ENCODE results near the gene PAPPA2. TPM values are rescaled to one million over a fixed set of nuclear protein-coding genes. Genes with fewer than 3 reads are reported as not detected.

PAPPA2 gene
- total and polyA plus RNA-seq, 10 of the 15 experiments (the other 5 are each of a cell fraction or from before 2014, with no cell fraction given) = under 0.01 to 0.06 (median 0.03) TPM; not detected in 7

DNA sequence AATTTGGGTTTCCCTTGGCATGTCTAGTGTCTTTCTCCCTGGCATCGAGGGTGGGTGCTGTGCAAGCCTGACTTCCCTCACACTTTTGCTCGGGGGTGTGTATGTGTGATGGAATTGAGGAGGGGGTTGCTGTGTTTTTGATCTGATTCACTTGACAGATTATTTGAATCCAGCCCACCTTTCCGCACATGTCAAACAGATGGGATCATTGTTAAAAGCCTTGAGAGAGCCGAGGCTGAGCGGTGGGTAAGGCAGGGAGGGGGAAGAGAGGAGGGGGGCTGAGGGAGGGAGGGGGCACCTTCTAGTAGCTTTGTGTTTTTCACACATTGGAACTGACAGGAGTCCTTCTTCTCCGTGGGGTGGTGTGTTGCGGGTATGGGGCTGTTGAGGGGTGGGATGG, 90.0 kb downstream of the PAPPA2 start:
- ChIA-PET RAD21 (ENCODE audit: unreplicated experiment) (no interaction called here), POLR2A (no interaction called here), SMC1A (ENCODE audit: uncharacterized antibody, unreplicated experiment) (interaction anchor here (1.0 kb wide), 1 partner anchor 8 kb away, joined by 3 read pairs; no protein-coding TSS in a partner anchor), CTCF (no interaction called here)
- FAIRE-seq = no peak
- in situ Hi-C loops (cut with MboI) = no loop called here
- intact Hi-C loops (cut with micrococcal nuclease; ENCODE audit: unreplicated experiment) = no loop called here
- H3K27ac ChIP-seq (ENCODE audit: control insufficient read depth, insufficient read depth) = no peak overlapping the region
- no peak overlapping the region for H3K4me3 ChIP-seq
- H2AFZ ChIP-seq (ENCODE audit: control insufficient read depth, low read depth, low read length) = no peak overlapping the region
- WGBS (ENCODE audit: insufficient coverage, insufficient replicate concordance, low lambda C conversion rate, missing lambda C conversion rate) = 0% methylated on average over 5 of the region's 7 CpGs
- ATAC-seq = no peak
- TF ChIP-seq IRF4 (IDR thresholded peaks at IDR 0.05; ENCODE audit: low read depth, low read length) (no peak), FOXK2 (IDR thresholded peaks at IDR 0.05) (no peak), NFYB (IDR thresholded peaks at IDR 0.05; ENCODE audit: insufficient read depth, low read depth, low read length) (no peak), STAT1 (conservative IDR thresholded peaks at IDR 0.05) (no peak), SIN3A (IDR thresholded peaks at IDR 0.05; ENCODE audit: low read depth, low read length) (no peak)
- TF ChIP-seq, protein P1, sequence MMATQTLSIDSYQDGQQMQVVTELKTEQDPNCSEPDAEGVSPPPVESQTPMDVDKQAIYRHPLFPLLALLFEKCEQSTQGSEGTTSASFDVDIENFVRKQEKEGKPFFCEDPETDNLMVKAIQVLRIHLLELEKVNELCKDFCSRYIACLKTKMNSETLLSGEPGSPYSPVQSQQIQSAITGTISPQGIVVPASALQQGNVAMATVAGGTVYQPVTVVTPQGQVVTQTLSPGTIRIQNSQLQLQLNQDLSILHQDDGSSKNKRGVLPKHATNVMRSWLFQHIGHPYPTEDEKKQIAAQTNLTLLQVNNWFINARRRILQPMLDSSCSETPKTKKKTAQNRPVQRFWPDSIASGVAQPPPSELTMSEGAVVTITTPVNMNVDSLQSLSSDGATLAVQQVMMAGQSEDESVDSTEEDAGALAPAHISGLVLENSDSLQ (IDR thresholded peaks at IDR 0.05) = no peak
- H3K9ac ChIP-seq (ENCODE audit: control insufficient read depth, insufficient read depth, low read length) = no peak overlapping the region
- H3K4me2 ChIP-seq (ENCODE audit: control insufficient read depth, insufficient read depth) = no peak overlapping the region
- no TSS peak for BruUV-seq (replicated peaks)
- H4K20me1 ChIP-seq (ENCODE audit: control insufficient read depth, insufficient read depth) = no peaks in the 10 kb centered on the region
- no peaks in the 10 kb centered on the region for H3K79me2 ChIP-seq (ENCODE audit: control insufficient read depth, insufficient read depth, low read length)
- DNase-seq (ENCODE audit: low read depth, low spot score) = no peak
- H3K36me3 ChIP-seq (ENCODE audit: control insufficient read depth in 2 of 2, insufficient read depth in 2 of 2, low read length in 1 of 2) = no peaks in the 10 kb centered on the region
- H3K9me3 ChIP-seq (replicated peaks; ENCODE audit: control insufficient read depth, insufficient read depth, low read length) = no peaks in the 10 kb centered on the region
- peaks cover 0 to 2% of the 10 kb centered on the region in 2 experiments; a peak in 1 of 4 replicates for H3K27me3 ChIP-seq (replicated peaks in 1 of 2; ENCODE audit: control insufficient read depth in 2 of 2, insufficient read depth in 2 of 2, low read length in 1 of 2)
- H3K4me1 ChIP-seq (ENCODE audit: control insufficient read depth, insufficient read depth, low read length) = no peaks in the 10 kb centered on the region

- intact Hi-C loops (cut with micrococcal nuclease; ENCODE audit: unreplicated experiment) = no loop called here
- BruUV-seq (replicated peaks) = no TSS peak
- no peak for ATAC-seq
- Histone ChIP-seq H3K9me3 (replicated peaks; ENCODE audit: control insufficient read depth, insufficient read depth, low read length) (no peaks in the 10 kb centered on the region), H3K4me3 (no peak overlapping the region), H3K4me1 (ENCODE audit: control insufficient read depth, insufficient read depth, low read length) (no peaks in the 10 kb centered on the region), H2AFZ (ENCODE audit: control insufficient read depth, low read depth, low read length) (no peak overlapping the region), H3K27ac (ENCODE audit: control insufficient read depth, insufficient read depth) (no peak overlapping the region), H3K79me2 (ENCODE audit: control insufficient read depth, insufficient read depth, low read length) (no peaks in the 10 kb centered on the region), H3K27me3 (replicated peaks in 1 of 2; ENCODE audit: control insufficient read depth in 2 of 2, insufficient read depth in 2 of 2, low read length in 1 of 2) (peaks cover 0 to 2% of the 10 kb centered on the region in 2 experiments; a peak in 1 of 4 replicates), H3K9ac (ENCODE audit: control insufficient read depth, insufficient read depth, low read length) (no peak overlapping the region), H4K20me1 (ENCODE audit: control insufficient read depth, insufficient read depth) (no peaks in the 10 kb centered on the region), H3K4me2 (ENCODE audit: control insufficient read depth, insufficient read depth) (no peak overlapping the region), H3K36me3 (ENCODE audit: control insufficient read depth in 2 of 2, insufficient read depth in 2 of 2, low read length in 1 of 2) (no peaks in the 10 kb centered on the region)
- no peak for DNase-seq (ENCODE audit: low read depth, low spot score)
- in situ Hi-C loops (cut with MboI) = loop anchor here (5.0 kb wide), 1 partner anchor 326 kb away; no protein-coding TSS in a partner anchor
- 2% methylated on average over 6 of the region's 6 CpGs for WGBS (ENCODE audit: insufficient coverage, insufficient replicate concordance, low lambda C conversion rate, missing lambda C conversion rate)
- ChIA-PET RAD21 (ENCODE audit: unreplicated experiment) (no interaction called here), CTCF (interaction anchor here (0.6 kb wide), 1 partner anchor 15 kb away, joined by 3 read pairs; no protein-coding TSS in a partner anchor), POLR2A (no interaction called here), SMC1A (ENCODE audit: uncharacterized antibody, unreplicated experiment) (no interaction called here)
- no peak for FAIRE-seq
- TF ChIP-seq USF2 (IDR thresholded peaks at IDR 0.05; ENCODE audit: borderline replicate concordance, low read depth, low read length) = no peak
- no peak for TF ChIP-seq MAX (IDR thresholded peaks at IDR 0.05; ENCODE audit: low read depth, low read length)
- TF ChIP-seq RELB (IDR thresholded peaks at IDR 0.05; ENCODE audit: low read depth) = no peak
- TF ChIP-seq NBN (IDR thresholded peaks at IDR 0.05) = no peak
- TF ChIP-seq CREM (IDR thresholded peaks at IDR 0.05; ENCODE audit: low read depth) = no peak
- TF ChIP-seq, protein P2, sequence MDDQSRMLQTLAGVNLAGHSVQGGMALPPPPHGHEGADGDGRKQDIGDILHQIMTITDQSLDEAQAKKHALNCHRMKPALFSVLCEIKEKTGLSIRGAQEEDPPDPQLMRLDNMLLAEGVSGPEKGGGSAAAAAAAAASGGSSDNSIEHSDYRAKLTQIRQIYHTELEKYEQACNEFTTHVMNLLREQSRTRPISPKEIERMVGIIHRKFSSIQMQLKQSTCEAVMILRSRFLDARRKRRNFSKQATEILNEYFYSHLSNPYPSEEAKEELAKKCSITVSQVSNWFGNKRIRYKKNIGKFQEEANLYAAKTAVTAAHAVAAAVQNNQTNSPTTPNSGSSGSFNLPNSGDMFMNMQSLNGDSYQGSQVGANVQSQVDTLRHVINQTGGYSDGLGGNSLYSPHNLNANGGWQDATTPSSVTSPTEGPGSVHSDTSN (IDR thresholded peaks at IDR 0.05; ENCODE audit: insufficient replicate concordance, low read depth, low read length) = no peak
- no peak for TF ChIP-seq KAT2A (conservative IDR thresholded peaks at IDR 0.05; ENCODE audit: control insufficient read depth, low read depth, low read length)
- no peak for TF ChIP-seq POLR2AphosphoS5 (IDR thresholded peaks at IDR 0.05; ENCODE audit: low read length)
Measured at GRCh38 chr1:176556288-176556687, 93.3 kb downstream of the PAPPA2 start.
